Stimulated activated CD8-positive, alpha-beta memory T cell treated with anti-CD3 and anti-CD28 coated beads, Interleukin-2, amount 100 ng/mL, for 48 hours (primary cell): Measurements from ENCODE around the gene HDAC4.
A peak's percentile ranks its signal among the peaks of the same experiment; 100 is the strongest.

ENCODE experiments used
- DNase-seq, 2 donors: peaks; one replicate each; pipeline ENCODE4 v3.0.0-alpha.2; 2020; ENCODE audit warnings: low read depth in 2 of 2

HDAC4 gene

DNA sequence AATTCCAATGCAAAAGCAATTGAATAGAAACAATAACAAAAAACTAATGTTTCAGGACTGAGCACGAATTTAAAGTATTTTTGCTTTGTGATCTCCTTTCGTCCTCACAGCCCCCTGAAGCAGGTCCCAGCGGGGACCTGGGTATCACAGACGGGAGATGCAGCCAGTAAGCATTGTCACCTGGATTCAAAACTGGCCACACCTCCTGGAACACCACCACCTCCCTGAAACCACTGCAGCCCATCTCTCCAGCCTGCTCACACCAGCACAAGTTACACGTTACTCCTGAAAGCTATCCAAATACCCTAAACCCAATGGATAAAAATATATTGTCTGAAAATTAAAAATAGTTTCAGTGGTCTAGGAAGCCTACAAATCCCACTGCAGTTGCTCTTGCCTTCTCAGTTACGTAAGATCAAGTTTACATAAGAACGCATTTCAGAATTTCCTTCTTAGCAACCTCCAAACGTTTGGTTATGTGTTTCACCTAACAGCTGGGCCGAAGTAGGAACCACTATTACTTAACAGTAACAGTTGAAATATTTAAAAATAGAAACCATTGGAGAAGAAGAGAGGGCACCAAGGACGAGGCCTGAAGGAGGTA lies 178.0 kb downstream of the HDAC4 start:
- DNase-seq: no peak

DNA sequence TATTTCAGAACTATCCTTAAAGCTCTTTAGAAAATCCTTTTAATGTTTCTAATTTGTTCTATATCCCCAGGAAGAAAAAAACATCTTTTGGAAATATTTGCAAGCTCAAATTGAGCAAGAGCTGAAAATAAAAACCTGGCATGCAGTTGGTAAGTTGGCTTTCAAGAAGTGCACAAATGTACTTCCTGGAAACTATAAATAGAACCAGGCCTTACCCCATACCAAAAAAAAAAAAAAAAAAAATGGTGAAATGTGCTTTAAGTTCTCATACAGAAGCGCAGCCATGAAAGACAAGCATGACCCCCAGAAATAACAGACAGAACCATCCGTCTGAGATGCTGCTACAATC lies 178.5 kb downstream of the HDAC4 start:
- DNase-seq: no peak

DNA sequence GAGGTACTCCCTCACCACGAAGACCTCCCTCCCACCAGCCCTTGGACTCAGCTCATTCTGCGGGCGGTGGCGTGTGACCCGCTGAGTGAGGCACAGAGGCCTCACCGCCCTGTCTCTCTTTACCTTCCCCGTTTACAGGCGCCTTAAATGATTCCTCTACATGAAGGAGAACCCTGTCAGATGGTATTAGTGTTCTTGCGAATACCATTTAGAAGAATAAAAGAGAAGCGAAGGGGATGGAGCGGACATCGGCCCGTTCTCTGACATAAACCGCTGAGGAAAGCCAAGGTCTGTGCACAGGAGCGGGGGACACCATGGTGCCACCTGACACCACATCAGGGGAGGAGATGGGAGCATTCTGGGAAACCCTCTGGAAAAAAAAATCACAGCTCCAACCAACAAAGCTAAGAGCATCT lies 179.8 kb downstream of the HDAC4 start:
- no peak for DNase-seq

DNA sequence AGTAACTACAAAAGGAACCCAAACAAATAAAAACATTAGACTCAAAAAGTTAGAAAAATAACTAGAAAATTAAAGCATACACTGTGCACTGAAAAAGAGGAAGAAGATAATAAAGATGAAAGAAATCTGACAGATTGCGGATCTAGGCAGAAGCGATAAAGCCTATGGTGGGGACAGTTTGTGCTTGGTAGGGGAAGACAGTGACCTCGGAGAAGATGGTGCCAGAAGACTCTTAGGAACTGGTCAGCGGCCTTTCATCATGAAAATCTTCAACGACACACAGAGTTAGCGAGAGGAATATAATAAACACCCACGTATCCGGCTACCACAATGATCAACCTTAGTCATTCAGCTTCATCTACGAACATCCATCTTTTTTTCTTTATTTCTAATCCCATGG lies 180.5 kb downstream of the HDAC4 start:
- no peak for DNase-seq

DNA sequence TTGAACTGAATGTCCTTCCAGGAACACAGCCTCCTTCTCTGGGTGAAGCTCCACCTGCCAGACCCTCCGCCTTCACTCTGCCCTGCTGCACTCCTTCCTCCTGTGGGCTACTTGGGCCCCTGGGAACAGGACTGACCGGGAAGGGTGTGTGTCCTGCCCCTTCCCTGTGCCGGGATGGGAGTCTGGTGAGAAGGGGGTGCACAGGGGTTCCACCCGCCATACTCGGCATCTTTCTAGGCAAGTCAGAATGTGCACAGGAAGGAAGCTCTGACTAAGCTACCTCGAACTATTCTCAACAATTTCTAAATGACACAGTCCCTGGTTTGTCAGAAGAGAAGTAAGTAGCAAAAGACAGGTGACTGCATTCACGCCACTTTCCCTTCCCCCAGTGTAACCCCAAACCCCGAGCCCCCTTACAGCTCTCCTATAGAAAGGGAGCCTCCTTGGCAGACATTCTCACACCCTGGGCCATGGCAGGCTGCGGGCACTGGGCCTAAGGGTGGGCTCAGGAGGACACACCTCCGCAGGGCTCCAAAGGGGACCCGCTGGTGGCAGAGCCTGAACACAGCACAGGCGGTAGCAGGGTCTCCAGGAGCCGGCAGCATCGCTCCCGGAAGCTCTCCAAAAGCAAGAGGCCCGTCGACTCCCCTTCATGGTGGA lies 184.1 kb downstream of the HDAC4 start:
- DNase-seq: peak in 1 of 2 donors; percentile 6

DNA sequence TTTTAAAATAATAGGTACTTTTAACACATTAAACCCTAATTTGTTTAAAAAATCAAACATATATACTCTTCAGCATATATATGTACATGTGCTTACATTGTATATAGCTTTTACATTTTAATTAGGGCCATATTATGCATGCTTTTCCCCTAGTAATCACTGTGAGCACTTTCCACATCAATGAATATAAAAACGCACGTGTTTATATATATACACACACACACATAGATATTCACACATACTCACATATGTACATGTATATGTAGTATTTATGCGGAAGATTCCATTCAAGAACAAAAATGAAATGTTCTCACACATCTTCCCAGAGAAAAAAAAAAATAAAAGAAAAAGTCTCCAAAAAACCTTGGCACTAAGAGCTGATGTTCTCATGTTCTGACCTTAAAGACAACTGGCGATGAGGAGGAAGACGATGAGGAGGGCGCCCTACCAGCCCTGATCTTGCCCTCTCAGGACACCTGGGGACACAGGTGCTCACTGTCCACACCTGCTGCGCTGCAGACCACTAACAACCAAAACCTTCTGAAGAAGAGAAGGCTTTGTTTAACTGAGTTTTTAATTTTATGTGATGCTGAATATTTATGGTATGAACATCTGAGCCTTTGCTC lies 184.7 kb downstream of the HDAC4 start:
- no peak for DNase-seq

DNA sequence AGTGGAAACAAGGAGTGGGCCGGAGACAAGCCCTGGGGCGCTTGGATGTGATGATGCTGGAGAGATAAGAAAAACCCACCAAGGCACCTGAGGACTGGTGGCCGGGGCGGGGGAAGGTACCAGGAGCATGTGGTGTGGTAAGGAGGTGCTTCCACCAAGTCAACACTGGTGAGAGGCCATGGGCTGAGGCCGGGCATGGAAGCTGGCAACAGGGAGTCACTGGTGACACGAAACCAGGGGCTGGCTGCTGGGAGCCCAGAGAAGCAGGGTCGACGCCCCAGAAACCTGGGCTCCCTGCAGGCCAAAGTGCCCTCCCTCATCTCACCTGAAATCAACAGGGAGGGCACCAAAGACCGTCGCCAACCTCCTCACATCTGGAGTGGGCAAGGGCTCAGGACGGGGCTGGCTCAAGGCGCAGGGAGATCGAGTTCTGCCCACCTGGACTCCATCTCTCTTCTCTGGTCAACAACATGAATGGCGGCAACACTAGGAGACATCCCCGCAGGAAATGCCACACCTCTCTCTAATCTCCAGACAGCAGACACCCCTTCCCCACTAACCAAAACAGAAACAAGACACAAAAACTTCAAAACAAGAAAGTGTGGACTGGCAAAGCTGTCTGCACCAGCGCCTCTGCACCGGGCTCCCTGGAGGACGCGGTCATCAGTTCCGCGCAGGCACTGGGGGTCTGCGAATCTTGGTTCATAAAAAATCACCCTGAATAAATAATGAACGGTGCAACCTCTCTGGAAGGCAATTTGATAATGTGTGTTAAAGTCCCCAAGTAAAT lies 185.5 kb downstream of the HDAC4 start:
- no peak for DNase-seq

DNA sequence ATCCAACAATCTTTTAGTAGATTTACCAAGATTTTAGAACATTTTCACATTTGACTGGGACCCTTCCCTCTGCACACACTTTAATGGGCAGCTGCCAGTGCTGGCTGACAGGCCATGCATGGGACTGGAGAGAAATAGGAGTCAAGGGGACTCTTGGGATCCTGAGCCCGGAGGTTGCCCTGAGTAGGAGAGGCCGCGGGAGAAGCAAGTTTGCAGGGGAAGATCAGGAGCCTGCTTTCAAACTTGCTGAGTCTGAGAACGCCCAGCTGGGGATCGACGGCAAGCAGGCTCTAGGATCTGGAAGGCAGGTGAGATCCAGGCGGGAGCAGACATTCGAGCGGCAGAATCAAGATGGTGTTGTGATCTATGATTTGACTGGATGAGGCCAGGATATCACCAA lies 186.1 kb downstream of the HDAC4 start:
- DNase-seq: no peak

DNA sequence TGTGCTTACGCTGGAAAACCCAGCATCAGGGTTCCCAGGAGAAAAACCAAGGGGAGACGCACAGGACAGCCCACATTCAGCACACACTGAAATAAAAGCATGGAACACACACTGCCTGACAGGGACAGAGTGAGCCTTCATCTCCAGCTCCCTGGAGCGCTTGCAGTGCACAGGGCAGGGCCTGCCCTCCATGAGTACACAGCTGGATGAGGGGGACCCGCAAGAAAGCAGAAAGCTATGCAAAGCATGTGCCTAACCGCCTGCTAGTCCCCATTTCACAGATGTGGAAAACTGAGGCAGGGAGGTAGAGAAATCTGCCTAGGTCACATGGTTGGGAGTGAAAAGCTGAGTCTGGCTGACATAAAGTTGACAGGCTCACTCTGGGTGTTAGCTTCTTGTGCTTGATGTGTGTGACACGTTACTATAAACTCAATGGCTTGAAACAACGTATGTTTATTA lies 187.1 kb downstream of the HDAC4 start:
- DNase-seq: no peak

DNA sequence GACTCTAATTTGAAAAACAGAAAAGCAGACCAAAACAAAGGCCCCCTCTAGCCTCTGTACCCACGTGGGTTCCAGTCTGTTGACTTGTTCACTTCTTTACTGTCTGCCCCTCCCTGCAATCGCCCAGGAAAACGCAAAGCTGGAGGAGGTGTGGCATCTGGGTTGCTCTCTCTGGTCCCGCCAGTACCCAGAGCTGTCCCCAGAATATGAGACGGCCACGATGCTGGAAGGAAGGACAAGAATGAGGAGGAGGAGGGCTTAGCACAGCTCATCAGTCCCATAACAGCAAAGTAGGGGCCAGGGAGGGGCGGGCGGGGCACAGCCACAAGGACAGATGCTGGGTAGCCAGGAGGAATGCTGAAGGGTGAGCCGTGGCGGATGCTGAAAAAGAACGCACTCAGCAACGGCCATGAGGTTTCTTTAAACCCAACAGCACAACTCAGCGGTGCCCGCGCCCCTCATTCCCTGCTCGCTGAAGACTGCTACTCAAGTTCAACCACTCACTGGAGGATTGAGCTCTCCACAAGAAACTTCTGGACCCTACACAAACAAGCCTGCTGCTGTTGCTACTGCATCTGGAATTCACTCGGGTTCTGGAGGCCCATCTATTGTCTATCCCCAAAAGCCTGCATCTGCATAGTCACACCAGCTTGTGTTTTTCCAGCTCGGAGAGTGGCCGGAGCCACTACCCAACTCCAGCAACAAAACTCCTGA lies 187.7 kb downstream of the HDAC4 start:
- no peak for DNase-seq

DNA sequence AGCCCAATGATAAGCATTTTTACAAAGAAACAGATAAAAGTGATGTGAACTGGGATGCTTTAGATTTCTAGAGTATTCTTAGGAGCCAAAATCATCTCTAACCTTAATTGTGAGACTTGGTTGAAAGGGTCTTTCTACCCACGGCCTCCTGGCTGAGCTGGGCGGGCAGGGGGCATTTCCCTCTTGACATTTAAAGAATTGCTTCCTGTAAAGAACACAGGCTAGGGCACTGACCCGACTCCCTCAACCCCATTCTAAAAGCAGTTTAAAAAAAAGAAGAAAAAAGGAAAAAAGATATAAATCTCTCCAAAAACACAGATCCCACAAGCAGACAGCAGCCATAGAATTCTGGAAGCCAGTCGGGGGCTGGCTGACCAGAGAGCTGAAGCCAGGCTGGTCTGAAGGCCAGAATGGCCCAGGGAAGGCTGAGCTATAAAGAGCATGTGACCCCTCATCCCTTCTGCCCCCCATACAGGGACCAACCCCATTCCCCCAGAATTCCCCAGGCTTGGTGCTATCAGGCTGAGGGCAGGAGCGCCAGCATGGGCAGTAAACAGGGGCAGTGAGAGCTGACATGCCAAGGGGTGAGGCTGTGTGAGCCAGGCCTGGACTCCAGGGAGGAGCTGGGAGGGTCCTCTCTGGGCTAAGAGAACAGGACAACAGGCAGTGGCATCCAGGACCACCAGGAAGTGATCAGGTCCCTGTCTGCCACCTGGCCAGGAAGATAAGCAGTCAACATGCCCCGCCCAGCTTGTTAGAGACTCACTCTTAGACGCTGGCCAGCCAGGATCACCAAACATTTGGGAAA lies 188.5 kb downstream of the HDAC4 start:
- no peak for DNase-seq

DNA sequence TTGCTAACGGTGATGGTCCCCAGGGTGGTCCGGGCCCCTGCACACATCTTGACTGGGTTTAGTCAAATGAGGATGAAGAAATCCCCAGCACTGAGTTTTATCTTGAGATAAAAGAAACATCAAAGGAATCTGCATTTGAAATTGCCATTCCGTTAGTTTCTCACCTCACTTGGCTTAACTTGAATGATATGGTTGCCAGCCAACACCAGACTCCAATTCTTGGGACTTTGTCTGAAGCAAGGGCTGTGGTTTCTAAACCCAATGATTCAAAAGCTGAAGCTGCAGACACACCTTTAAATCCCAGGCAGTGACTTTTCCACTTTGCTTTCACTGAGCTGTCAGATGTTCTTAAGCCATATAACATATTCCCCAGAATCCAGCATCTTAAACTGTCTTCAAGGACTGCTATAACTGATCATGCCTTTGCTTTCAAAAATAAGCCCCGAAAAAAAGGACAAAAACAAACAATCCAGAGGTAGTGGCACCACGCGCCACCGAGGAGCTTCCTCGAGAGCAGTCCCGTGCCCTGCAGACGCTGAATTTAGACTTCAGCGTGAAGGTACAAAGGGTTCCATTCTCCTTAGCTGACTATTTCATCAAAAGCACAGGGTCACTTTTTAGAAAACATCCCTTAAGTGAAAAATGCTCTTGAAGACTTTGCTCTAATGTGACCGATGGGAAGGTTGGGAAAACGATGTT lies 189.3 kb downstream of the HDAC4 start:
- no peak for DNase-seq

DNA sequence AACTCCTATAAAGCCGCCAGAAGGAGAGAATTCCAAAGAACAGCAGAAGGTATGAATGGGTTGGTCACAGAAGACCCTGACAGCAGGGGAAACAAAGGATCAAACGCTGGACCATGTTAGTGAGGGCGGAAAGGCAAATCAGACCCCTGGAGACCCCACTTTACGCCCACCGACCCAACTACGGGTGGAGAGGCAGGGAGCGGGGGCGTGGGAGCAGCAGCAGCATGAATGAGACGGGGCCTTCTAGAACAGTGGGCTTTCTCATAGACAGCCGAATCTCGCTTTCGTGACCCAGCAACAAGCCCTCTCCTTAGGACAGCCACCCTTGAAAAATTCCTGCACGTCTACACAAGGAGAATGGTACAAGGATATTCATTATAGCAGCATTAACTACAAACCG lies 191.0 kb downstream of the HDAC4 start:
- no peak for DNase-seq

DNA sequence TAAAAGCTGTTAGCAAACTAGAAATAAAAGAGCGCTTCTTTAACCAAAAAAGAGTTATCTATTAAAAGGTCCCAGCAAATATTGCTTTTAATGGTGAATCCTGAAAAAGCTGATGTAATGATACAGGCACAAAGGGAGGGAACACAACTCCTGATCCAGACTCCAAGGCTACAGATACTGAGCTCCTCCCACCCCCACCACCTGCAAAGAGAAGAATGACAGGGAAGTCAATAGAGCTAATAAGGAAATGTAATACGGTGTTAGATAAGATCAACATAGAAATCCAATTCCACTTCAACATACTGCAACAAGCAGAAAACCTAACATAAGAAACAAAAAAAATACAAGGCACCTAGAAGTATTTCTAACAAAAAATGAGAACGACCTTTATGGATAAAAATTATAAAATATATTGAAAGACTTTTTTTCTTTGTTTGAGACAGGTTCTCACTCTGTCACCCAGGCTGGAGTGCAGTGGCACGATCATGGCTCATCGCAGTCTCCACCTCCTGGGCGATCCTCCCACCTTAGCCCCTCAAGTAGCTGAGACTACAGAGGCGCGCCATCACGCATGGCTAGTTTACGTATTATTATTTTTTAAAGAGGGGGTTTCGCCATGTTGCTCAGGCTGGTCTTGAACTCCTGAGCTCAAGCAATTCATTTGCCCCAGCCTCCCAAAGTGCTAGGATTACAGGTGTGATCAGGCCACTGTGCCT lies 192.2 kb downstream of the HDAC4 start:
- DNase-seq: no peak

DNA sequence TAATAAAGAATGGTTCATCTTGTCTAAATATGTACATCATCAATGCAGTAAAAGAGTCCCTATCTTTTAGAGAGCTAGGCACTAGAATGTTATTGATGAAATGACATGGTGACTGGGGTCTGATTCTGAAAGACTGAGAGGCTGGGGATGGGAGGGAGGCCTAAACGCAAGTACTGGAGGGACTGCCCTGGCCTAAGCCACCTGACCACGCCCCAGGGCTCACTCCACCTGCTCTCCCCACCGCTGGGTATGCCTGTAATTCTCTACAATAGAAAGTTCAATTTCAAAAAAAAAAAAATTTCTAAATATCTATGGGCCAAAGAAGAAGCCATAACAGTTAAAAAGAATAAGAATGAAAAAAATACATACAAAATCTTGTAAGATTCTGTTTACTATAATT lies 194.0 kb downstream of the HDAC4 start:
- no peak for DNase-seq

DNA sequence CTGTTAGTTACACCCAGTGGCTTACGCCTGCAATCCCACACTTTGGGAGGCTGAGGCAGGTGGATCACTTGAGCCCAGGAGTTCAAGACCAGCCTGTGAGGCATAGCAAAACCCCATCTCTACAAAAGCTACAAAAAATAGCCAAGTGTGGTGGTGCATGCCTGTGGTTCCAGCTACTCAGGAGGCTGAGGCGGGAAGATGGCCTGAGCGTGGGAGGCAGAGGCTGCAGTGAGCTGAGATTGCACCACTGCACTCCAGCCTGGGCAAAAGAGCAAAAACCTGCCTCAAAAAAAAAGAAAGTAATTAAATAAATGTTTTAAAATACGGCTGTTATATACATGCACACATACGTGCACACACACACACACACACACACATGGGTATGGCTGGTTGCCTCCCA lies 194.8 kb downstream of the HDAC4 start:
- no peak for DNase-seq

DNA sequence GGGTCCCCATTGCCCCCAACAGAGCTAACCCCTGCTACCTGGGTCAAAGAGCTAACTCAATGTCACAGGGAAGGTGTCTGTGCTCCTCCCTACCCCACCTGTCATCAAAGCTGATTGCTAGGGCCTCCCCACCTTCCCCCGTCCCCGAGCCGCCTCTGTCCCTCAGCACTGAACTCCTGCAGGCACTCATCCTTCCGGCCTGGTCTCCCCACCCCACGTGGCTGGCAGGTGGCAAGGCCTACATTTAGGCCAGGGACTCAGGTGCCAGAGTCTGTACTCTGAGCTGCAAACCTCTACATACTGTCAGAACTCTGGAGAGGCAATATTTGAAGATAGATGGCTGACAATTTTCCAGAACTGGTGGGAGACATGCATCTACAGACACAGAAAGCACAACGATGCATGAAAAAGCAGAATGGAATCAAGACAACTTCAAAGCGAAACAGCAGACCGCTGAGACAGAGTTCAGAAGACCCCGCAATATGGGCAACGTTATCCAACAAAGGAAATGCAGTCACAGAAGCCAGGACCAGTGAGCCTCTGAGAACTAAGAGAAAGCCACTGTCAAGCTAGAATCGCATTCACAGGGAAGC lies 195.8 kb downstream of the HDAC4 start:
- no peak for DNase-seq

DNA sequence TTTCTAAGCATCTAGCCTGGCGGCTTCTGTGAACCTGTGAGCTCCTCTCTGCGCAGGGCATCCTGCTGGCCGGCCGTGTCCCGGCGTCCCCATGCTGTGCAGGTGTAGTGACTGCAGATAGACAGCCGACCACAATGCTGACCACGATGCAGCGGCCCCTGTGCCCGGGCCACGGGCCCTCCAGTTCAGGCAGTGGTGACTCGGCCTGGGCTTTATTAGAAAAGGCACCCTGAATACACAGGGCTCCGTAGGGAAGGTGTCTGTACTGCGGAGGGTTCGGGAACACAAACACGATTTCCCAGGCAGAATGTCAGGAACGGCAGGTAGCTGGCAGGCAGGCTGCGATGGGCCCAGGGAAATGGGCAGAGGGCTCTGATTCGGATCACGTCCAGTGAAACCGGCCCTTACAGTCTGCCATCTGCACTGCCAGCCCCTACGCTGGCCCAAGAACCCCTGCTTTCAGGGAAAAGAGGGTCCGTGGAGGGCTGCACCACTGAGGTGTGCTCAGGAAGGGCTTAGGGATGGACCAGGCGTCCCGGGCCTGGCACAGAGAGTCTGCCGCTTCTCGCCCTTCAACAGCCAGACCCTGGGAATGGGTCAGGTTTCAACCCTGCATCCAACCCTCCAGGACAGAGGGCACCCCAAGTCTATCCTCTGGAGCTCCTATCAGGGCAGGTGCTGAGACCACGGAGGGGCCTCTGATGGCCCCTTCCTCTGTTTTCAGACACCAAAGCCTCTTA lies 196.5 kb downstream of the HDAC4 start:
- DNase-seq: no peak
